HL-60 (cell line): ENCODE results near the gene NRP2.

Source experiments
- DNase-seq, 2 experiments: peaks; one replicate each; pipeline ENCODE4 v3.0.0-alpha.2; 2010 to 2020; ENCODE audit warnings: low read depth in 1 of 2, low spot score in 1 of 2
- H3K27ac ChIP-seq: fragments of 250-450 bp; sonication (Bioruptor Pico); replicated peaks from 2 replicates; pipeline ENCODE4 v1.5.1; 2020; ENCODE audit warnings: mild to moderate bottlenecking, moderate library complexity
- H3K27me3 ChIP-seq: fragments of 250-450 bp; sonication (Bioruptor Pico); 2 replicates; pipeline ENCODE4 v1.5.1; 2021; ENCODE audit warnings: mild to moderate bottlenecking, moderate library complexity; ENCODE audit not compliant: insufficient read depth, poor library complexity, severe bottlenecking
- H3K4me3 ChIP-seq: replicated peaks from 2 replicates; pipeline ENCODE4 v1.5.1; 2011; ENCODE audit warnings: mild to moderate bottlenecking, control low read depth, low read length; ENCODE audit not compliant: insufficient read depth
- GABPA ChIP-seq: IDR thresholded peaks from 2 replicates; pipeline ENCODE4 v1.6.1; 2012; ENCODE audit warnings: low read depth
- POLR2AphosphoS5 ChIP-seq: IDR thresholded peaks from 2 replicates; pipeline ENCODE4 v1.6.1; 2012; ENCODE audit warnings: low read depth
- REST ChIP-seq: IDR thresholded peaks from 2 replicates; pipeline ENCODE4 v1.6.1; 2012; ENCODE audit warnings: low read depth; ENCODE audit not compliant: insufficient replicate concordance
- SPI1 ChIP-seq: IDR thresholded peaks from 2 replicates; pipeline ENCODE4 v1.6.1; 2012; ENCODE audit warnings: low read depth, mild to moderate bottlenecking, borderline replicate concordance
- TF ChIP-seq, protein P1 (sequence below): IDR thresholded peaks from one replicate; pipeline ENCODE4 v1.5.1; 2011; ENCODE audit warnings: low read length, control low read depth, inconsistent platforms; ENCODE audit not compliant: insufficient read depth

The NRP2 gene

GRCh38 chr2:205670292-205670691, 12.0 kb upstream of the NRP2 start:
- DNase-seq: no peak
- H3K4me3 ChIP-seq: no peak overlapping the region
- no peak overlapping the region for H3K27ac ChIP-seq
- no peaks in the 10 kb centered on the region for H3K27me3 ChIP-seq
- no peak for TF ChIP-seq REST
- no peak for TF ChIP-seq GABPA

DNA sequence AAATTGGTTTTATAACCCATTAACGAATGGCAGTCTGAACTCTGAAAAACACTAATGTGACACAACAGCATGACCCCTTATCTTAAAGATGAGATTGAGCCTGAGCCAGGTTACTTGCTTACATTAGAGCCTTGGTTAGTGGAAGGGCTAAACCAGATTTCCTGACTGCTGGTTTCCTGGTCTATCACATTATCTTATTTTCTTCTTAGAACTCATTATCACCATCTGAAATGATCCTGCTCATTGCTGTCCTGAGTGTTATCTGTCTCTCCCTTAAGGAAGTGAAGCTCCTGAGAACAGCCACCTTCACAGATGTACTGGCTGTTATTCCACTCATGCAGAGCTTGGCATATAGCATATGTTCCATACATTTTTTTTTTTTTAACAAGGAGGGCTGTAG, 9.0 kb upstream of the NRP2 start:
- Histone ChIP-seq H3K27ac (no peak overlapping the region), H3K4me3 (no peak overlapping the region), H3K27me3 (no peaks in the 10 kb centered on the region)
- TF ChIP-seq, protein P1, sequence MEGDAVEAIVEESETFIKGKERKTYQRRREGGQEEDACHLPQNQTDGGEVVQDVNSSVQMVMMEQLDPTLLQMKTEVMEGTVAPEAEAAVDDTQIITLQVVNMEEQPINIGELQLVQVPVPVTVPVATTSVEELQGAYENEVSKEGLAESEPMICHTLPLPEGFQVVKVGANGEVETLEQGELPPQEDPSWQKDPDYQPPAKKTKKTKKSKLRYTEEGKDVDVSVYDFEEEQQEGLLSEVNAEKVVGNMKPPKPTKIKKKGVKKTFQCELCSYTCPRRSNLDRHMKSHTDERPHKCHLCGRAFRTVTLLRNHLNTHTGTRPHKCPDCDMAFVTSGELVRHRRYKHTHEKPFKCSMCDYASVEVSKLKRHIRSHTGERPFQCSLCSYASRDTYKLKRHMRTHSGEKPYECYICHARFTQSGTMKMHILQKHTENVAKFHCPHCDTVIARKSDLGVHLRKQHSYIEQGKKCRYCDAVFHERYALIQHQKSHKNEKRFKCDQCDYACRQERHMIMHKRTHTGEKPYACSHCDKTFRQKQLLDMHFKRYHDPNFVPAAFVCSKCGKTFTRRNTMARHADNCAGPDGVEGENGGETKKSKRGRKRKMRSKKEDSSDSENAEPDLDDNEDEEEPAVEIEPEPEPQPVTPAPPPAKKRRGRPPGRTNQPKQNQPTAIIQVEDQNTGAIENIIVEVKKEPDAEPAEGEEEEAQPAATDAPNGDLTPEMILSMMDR: no peak
- TF ChIP-seq SPI1: no peak
- no peak for TF ChIP-seq REST
- TF ChIP-seq POLR2AphosphoS5: no peak
- TF ChIP-seq GABPA: no peak
- DNase-seq: no peak

DNA sequence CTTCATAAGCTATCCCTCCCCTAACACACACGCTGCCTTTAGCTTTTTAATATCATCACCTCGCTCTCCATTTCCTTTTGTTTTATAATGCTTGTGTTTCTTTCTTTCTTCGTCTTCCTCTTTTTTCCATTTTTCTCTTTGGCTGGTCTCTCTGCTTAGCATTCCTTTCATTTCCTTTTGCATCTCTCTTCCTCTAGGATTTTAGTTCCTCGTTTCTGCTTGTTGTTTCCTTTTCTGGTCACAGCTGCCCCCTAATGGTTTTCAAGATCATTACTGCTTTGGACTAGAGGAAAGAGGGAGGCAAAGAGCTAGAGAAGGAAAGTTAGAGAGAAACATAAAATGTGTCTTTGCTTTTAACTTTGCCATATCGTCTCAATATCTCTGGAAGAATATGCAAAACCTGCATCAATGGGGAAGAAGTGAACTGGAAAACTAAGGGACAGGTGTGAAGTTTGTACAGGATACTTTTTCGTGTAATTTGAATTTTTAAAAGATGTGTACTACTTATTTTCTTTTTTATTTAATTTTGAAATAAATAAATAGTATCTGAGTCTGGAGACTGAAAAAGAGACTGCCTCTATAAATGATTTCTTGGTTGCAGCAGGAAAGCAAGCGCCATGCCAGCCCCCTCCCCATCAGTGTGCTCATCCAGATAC, 6.3 kb upstream of the NRP2 start:
- H3K27me3 ChIP-seq: peaks cover 5% of the 10 kb centered on the region
- H3K4me3 ChIP-seq: no peak overlapping the region
- TF ChIP-seq SPI1: no peak
- TF ChIP-seq, protein P1: peak; percentile 17
- H3K27ac ChIP-seq: no peak overlapping the region
- peak in 1 of 2 experiments; percentile 25 for DNase-seq

- TF ChIP-seq, protein P1: no peak
- TF ChIP-seq GABPA (no peak), SPI1 (no peak), REST (no peak), POLR2AphosphoS5 (no peak)
- no peak overlapping the region for H3K4me3 ChIP-seq
- DNase-seq: no peak
- peaks cover 30% of the 10 kb centered on the region for H3K27me3 ChIP-seq
- H3K27ac ChIP-seq: no peak overlapping the region
These were observed 3.7 kb upstream of the NRP2 start for GRCh38 chr2:205678541-205679142.
